Liver (tissue), 3 donors: ENCODE results near the gene SETD7.

ENCODE experiments used
- HNF4A ChIP-seq, 2 donors: conservative IDR thresholded peaks; 2 replicates each; pipeline ENCODE4 v1.6.1; 2016; ENCODE audit warnings: antibody characterized with exemption in 2 of 2, mild to moderate bottlenecking in 2 of 2
- RAD21 ChIP-seq, 2 donors: IDR thresholded peaks; 2 replicates each; pipeline ENCODE4 v1.6.1; 2016; ENCODE audit warnings: antibody characterized with exemption in 2 of 2, mild to moderate bottlenecking in 2 of 2
- TF ChIP-seq, protein P1 (sequence below): fragments of 150-350 bp; IDR thresholded peaks from 2 replicates; pipeline ENCODE4 v1.5.1; 2017; ENCODE audit warnings: improper control_type of control experiment, low read depth, low read length; ENCODE audit not compliant: missing input control
- TF ChIP-seq, protein P2 (sequence below): IDR thresholded peaks from 2 replicates; pipeline ENCODE4 v1.6.1; 2016; ENCODE audit warnings: antibody characterized with exemption
- TF ChIP-seq, protein P3 (sequence below): IDR thresholded peaks from 2 replicates; pipeline ENCODE4 v1.6.1; 2016; ENCODE audit warnings: antibody characterized with exemption, mild to moderate bottlenecking
- donor health status: healthy.
- donor health status: healthy.

DNA sequence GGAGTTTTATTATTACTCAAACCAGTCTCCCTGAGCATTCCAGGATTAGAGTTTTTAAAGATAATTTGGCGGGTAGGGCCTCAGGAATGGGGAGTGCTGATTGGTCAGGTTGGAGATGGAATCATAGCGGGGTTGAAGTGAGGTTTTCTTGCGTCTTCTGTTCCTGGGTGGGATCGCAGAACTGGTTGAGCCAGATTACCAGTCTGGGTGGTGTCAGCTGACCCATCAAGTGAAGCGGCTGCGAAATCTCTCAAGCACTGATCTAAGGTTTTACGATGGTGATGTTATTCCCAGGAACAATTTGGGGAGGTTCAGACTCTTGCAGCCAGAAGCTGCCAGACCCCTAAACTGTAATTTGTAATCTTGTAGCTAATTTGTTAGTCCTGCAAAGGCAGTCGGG lies 25.1 kb upstream of the SETD7 start:
- no peak for TF ChIP-seq RAD21 (IDR thresholded peaks at IDR 0.05)
- TF ChIP-seq, protein P1, sequence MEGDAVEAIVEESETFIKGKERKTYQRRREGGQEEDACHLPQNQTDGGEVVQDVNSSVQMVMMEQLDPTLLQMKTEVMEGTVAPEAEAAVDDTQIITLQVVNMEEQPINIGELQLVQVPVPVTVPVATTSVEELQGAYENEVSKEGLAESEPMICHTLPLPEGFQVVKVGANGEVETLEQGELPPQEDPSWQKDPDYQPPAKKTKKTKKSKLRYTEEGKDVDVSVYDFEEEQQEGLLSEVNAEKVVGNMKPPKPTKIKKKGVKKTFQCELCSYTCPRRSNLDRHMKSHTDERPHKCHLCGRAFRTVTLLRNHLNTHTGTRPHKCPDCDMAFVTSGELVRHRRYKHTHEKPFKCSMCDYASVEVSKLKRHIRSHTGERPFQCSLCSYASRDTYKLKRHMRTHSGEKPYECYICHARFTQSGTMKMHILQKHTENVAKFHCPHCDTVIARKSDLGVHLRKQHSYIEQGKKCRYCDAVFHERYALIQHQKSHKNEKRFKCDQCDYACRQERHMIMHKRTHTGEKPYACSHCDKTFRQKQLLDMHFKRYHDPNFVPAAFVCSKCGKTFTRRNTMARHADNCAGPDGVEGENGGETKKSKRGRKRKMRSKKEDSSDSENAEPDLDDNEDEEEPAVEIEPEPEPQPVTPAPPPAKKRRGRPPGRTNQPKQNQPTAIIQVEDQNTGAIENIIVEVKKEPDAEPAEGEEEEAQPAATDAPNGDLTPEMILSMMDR = no peak
- no peak for TF ChIP-seq HNF4A (conservative IDR thresholded peaks at IDR 0.05)
- TF ChIP-seq, protein P2, sequence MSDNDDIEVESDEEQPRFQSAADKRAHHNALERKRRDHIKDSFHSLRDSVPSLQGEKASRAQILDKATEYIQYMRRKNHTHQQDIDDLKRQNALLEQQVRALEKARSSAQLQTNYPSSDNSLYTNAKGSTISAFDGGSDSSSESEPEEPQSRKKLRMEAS = no peak
- TF ChIP-seq, protein P3, sequence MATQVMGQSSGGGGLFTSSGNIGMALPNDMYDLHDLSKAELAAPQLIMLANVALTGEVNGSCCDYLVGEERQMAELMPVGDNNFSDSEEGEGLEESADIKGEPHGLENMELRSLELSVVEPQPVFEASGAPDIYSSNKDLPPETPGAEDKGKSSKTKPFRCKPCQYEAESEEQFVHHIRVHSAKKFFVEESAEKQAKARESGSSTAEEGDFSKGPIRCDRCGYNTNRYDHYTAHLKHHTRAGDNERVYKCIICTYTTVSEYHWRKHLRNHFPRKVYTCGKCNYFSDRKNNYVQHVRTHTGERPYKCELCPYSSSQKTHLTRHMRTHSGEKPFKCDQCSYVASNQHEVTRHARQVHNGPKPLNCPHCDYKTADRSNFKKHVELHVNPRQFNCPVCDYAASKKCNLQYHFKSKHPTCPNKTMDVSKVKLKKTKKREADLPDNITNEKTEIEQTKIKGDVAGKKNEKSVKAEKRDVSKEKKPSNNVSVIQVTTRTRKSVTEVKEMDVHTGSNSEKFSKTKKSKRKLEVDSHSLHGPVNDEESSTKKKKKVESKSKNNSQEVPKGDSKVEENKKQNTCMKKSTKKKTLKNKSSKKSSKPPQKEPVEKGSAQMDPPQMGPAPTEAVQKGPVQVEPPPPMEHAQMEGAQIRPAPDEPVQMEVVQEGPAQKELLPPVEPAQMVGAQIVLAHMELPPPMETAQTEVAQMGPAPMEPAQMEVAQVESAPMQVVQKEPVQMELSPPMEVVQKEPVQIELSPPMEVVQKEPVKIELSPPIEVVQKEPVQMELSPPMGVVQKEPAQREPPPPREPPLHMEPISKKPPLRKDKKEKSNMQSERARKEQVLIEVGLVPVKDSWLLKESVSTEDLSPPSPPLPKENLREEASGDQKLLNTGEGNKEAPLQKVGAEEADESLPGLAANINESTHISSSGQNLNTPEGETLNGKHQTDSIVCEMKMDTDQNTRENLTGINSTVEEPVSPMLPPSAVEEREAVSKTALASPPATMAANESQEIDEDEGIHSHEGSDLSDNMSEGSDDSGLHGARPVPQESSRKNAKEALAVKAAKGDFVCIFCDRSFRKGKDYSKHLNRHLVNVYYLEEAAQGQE = no peak
